SK-N-SH treated with all-trans-retinoic acid at 6 μM for 48 hours (cell line): ENCODE data around the gene NCOA6.

Experiments
- ARNTL ChIP-seq: fragments of 450-650 bp; formaldehyde crosslinking; IDR thresholded peaks from 2 replicates; pipeline ENCODE4 v1.5.0; 2020; ENCODE audit warnings: low read depth, mild to moderate bottlenecking, moderate library complexity, borderline replicate concordance
- BACH2 ChIP-seq: fragments of 250-450 bp; sonication (Bioruptor Pico); IDR thresholded peaks from 2 replicates; pipeline ENCODE4 v1.9.0; 2021; ENCODE audit warnings: mild to moderate bottlenecking, borderline replicate concordance
- ESRRG ChIP-seq: fragments of 250-450 bp; sonication (Bioruptor Pico); IDR thresholded peaks from 2 replicates; pipeline ENCODE4 v1.6.1; 2021; ENCODE audit warnings: mild to moderate bottlenecking
- GLIS3 ChIP-seq: fragments of 250-450 bp; sonication (Bioruptor Pico); IDR thresholded peaks from 2 replicates; pipeline ENCODE4 v1.5.0; 2020; ENCODE audit warnings: mild to moderate bottlenecking, moderate library complexity
- ISL1 ChIP-seq: fragments of 250-450 bp; sonication (Bioruptor Pico); IDR thresholded peaks from 2 replicates; pipeline ENCODE4 v2.1.2; 2022; ENCODE audit warnings: mild to moderate bottlenecking, moderate library complexity
- OSR1 ChIP-seq: fragments of 250-450 bp; sonication (Bioruptor Pico); IDR thresholded peaks from 2 replicates; pipeline ENCODE4 v1.8.0; 2022; ENCODE audit warnings: moderate library complexity, mild to moderate bottlenecking, inconsistent platforms
- PPARA ChIP-seq: fragments of 250-450 bp; sonication (Bioruptor Pico); IDR thresholded peaks from 2 replicates; pipeline ENCODE4 v1.5.0; 2020; ENCODE audit warnings: mild to moderate bottlenecking, borderline replicate concordance
- RARB ChIP-seq: fragments of 250-450 bp; sonication (Bioruptor Pico); IDR thresholded peaks from 2 replicates; pipeline ENCODE4 v1.8.0; 2021; ENCODE audit warnings: mild to moderate bottlenecking, moderate library complexity
- TCF4 ChIP-seq: fragments of 250-450 bp; sonication (Bioruptor Pico); IDR thresholded peaks from 2 replicates; pipeline ENCODE4 v1.8.0; 2021; ENCODE audit warnings: mild to moderate bottlenecking, moderate library complexity, borderline replicate concordance
- TOX ChIP-seq: fragments of 250-450 bp; sonication (Bioruptor Pico); IDR thresholded peaks from 2 replicates; pipeline ENCODE4 v1.8.0; 2021; ENCODE audit warnings: mild to moderate bottlenecking, moderate library complexity, borderline replicate concordance
- ZNF565 ChIP-seq: fragments of 450-650 bp; formaldehyde crosslinking; conservative IDR thresholded peaks from 2 replicates; pipeline ENCODE4 v1.5.0; 2020; ENCODE audit warnings: low read depth, mild to moderate bottlenecking, moderate library complexity
- TF ChIP-seq, protein P1 (sequence below): fragments of 250-450 bp; sonication (Bioruptor Pico); IDR thresholded peaks from 2 replicates; pipeline ENCODE4 v1.8.0; 2020; ENCODE audit warnings: mild to moderate bottlenecking, moderate library complexity, borderline replicate concordance

- TF ChIP-seq BACH2 (no peak), TCF4 (CRISPR knock-in tag) (no peak), PPARA (CRISPR knock-in tag) (no peak), GLIS3 (CRISPR knock-in tag) (no peak), ARNTL (CRISPR knock-in tag) (no peak), RARB (CRISPR knock-in tag) (no peak), TOX (CRISPR knock-in tag) (no peak), ZNF565 (no peak), ESRRG (CRISPR knock-in tag) (no peak), ISL1 (no peak), OSR1 (CRISPR knock-in tag) (no peak)
- TF ChIP-seq, protein P1, sequence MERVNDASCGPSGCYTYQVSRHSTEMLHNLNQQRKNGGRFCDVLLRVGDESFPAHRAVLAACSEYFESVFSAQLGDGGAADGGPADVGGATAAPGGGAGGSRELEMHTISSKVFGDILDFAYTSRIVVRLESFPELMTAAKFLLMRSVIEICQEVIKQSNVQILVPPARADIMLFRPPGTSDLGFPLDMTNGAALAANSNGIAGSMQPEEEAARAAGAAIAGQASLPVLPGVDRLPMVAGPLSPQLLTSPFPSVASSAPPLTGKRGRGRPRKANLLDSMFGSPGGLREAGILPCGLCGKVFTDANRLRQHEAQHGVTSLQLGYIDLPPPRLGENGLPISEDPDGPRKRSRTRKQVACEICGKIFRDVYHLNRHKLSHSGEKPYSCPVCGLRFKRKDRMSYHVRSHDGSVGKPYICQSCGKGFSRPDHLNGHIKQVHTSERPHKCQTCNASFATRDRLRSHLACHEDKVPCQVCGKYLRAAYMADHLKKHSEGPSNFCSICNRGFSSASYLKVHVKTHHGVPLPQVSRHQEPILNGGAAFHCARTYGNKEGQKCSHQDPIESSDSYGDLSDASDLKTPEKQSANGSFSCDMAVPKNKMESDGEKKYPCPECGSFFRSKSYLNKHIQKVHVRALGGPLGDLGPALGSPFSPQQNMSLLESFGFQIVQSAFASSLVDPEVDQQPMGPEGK (CRISPR knock-in tag), result no peak
Measured at GRCh38 chr20:34794006-34794585, 31.4 kb downstream of the NCOA6 start.
